HG02970 (cell line): ENCODE data around the gene OR2T27.
A peak's percentile ranks its signal among the peaks of the same experiment; 100 is the strongest.
"Not testable (repeated sequence)": the region's sequence is repeated elsewhere in the genome, so short reads cannot be mapped to it uniquely, and the experiment has no call there.

Experiments
- ATAC-seq: cut with Tn5 transposase; IDR thresholded peaks from one replicate; pipeline ENCODE4 v1.9.1; 2021; ENCODE audit warnings: mild to moderate bottlenecking, moderate library complexity, moderate number of reproducible peaks; ENCODE audit not compliant: unreplicated experiment, low FRiP score

Gene OR2T27

GRCh38 chr1:248642971-248643651 lies 12.2 kb downstream of the OR2T27 start:
- peak; percentile 61 for ATAC-seq

GRCh38 chr1:248641583-248641982 lies 13.7 kb downstream of the OR2T27 start:
- not testable (repeated sequence) for ATAC-seq

- ATAC-seq = peak; percentile 44
Observed at GRCh38 chr1:248640906-248641305, 14.4 kb downstream of the OR2T27 start.

- not testable (repeated sequence) for ATAC-seq
Observed at GRCh38 chr1:248639652-248640051, 15.7 kb downstream of the OR2T27 start.

GRCh38 chr1:248636612-248637011 lies 18.7 kb downstream of the OR2T27 start:
- not testable (repeated sequence) for ATAC-seq

- not testable (repeated sequence) for ATAC-seq
Observed at GRCh38 chr1:248634991-248635390, 20.3 kb downstream of the OR2T27 start, which contains the start of gene OR2T11. TSS of gene OR2T11 (minus strand) at chr1:248635091. CDS start at chr1:248627128, 7,963 bp downstream.

- no peak for ATAC-seq
Observed at GRCh38 chr1:248631354-248632008, 23.8 kb downstream of the OR2T27 start.

- no peak for ATAC-seq
Observed at GRCh38 chr1:248630551-248630950, 24.8 kb downstream of the OR2T27 start.

GRCh38 chr1:248627971-248628844 lies 27.1 kb downstream of the OR2T27 start:
- ATAC-seq = peak; percentile 75

- no peak for ATAC-seq
Observed at GRCh38 chr1:248625971-248626370, 29.4 kb downstream of the OR2T27 start.

- no peak for ATAC-seq
Observed at GRCh38 chr1:248625166-248625565, 30.2 kb downstream of the OR2T27 start.

GRCh38 chr1:248622570-248623001 lies 32.7 kb downstream of the OR2T27 start:
- peak; percentile 81 for ATAC-seq

GRCh38 chr1:248621770-248622169 lies 33.6 kb downstream of the OR2T27 start:
- ATAC-seq = no peak

GRCh38 chr1:248618878-248619277 lies 36.5 kb downstream of the OR2T27 start:
- ATAC-seq = no peak

- no peak for ATAC-seq
Observed at GRCh38 chr1:248618119-248618518, 37.2 kb downstream of the OR2T27 start.

- ATAC-seq = no peak
Observed at GRCh38 chr1:248613742-248614141, 41.6 kb downstream of the OR2T27 start.

GRCh38 chr1:248611883-248612414 lies 43.4 kb downstream of the OR2T27 start:
- no peak for ATAC-seq

- no peak for ATAC-seq
Observed at GRCh38 chr1:248610301-248610700, 45.0 kb downstream of the OR2T27 start.
